K562 treated with DMSO at 1 percent for 4 hours (cell line): Measurements from ENCODE around the gene FLRT1. TPM values are rescaled to one million over a fixed set of nuclear protein-coding genes. Genes with fewer than 3 reads are reported as not detected.

Experiments
- total RNA-seq: library from RNA; unstranded; fragments of 300-600 nt; gene quantifications from 2 replicates; pipeline ENCODE4 v1.2.3, GENCODE V29; 2022; ENCODE audit not compliant: insufficient read depth

The FLRT1 gene, protein sequence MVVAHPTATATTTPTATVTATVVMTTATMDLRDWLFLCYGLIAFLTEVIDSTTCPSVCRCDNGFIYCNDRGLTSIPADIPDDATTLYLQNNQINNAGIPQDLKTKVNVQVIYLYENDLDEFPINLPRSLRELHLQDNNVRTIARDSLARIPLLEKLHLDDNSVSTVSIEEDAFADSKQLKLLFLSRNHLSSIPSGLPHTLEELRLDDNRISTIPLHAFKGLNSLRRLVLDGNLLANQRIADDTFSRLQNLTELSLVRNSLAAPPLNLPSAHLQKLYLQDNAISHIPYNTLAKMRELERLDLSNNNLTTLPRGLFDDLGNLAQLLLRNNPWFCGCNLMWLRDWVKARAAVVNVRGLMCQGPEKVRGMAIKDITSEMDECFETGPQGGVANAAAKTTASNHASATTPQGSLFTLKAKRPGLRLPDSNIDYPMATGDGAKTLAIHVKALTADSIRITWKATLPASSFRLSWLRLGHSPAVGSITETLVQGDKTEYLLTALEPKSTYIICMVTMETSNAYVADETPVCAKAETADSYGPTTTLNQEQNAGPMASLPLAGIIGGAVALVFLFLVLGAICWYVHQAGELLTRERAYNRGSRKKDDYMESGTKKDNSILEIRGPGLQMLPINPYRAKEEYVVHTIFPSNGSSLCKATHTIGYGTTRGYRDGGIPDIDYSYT
- total RNA-seq: 0.28 and 0.60 TPM in 2 replicates

GRCh38 chr11:64035576-64035975, at the start of gene FLRT1:
Gene FLRT1 (plus strand): TSS chr11:64035931. CDS start chr11:64116268, 80,337 bp downstream.

DNA sequence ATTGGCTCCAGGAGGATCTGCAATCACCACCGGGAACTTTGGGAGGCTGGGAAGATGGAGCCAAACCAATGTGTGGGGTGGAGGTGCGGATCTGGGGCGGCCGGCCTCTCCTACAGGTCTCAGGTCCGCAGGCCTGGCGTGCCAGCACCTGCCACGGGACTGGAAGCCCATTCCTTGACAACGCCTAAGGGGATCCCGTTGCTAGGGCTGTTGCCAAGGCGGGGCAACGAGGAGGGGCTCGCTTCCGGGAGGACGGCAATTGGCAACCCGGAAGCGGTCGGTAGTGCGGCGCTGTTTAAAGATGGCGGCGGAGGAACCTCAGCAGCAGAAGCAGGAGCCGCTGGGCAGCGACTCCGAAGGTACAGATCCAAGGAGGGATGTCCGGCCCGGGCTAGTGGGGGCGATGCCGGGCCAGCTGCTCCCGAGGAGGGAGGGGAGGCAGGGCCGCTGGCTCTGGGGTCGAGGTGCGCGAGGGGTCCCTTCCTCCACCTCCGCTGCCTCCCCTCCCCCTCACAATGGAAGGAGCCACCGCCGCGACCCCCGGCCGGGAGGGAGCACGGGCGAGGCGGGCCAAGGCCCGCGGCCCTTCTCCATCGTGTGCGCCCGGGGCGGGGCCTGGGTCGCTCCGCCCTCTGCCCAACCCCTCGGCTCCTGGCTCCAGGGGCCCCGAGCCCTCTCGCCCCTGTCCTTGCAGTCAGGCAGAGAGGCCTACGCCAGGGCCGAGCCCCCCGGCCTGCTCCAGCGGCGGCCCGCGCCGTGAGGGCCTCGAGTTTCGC, 49.4 kb upstream of the FLRT1 start, which contains the start of gene OTUB1:
Gene OTUB1 (plus strand): TSS at position 283 of the 776 bp plus-strand sequence. CDS start 19 bp downstream, at position 302.

Other genes starting within 250 kb of the FLRT1 start
- 36.8 and 41.5 TPM in 2 replicates for gene SPINDOC, start 222.5 kb upstream of the FLRT1 start, total RNA-seq
- gene MARK2, start 196.8 kb upstream of the FLRT1 start, total RNA-seq: 36.8 and 38.6 TPM in 2 replicates
- 3.0 and 4.9 TPM in 2 replicates for gene RCOR2, start 118.8 kb upstream of the FLRT1 start, total RNA-seq
- gene NAA40, start 96.9 kb upstream of the FLRT1 start, total RNA-seq: 9.7 and 16.5 TPM in 2 replicates
- gene COX8A, start 61.3 kb upstream of the FLRT1 start, total RNA-seq: 987 and 993 TPM in 2 replicates
- 72.2 and 80.7 TPM in 2 replicates for gene OTUB1, start 49.5 kb upstream of the FLRT1 start, total RNA-seq
- gene MACROD1, start 130.2 kb downstream of the FLRT1 start, total RNA-seq: 126 and 144 TPM in 2 replicates
- gene STIP1, start 150.2 kb downstream of the FLRT1 start, total RNA-seq: 278 and 310 TPM in 2 replicates
- 227 and 242 TPM in 2 replicates for gene FERMT3, start 170.8 kb downstream of the FLRT1 start, total RNA-seq
- gene TRPT1, start 190.3 kb downstream of the FLRT1 start, total RNA-seq: 29.0 and 32.8 TPM in 2 replicates
- gene NUDT22, start 190.3 kb downstream of the FLRT1 start, total RNA-seq: 68.2 and 78.4 TPM in 2 replicates
- gene DNAJC4, start 194.6 kb downstream of the FLRT1 start, total RNA-seq: 68.1 and 69.1 TPM in 2 replicates
- 119 and 133 TPM in 2 replicates for gene VEGFB, start 198.7 kb downstream of the FLRT1 start, total RNA-seq
- 112 and 126 TPM in 2 replicates for gene FKBP2, start 205.2 kb downstream of the FLRT1 start, total RNA-seq
- gene PPP1R14B, start 211.0 kb downstream of the FLRT1 start, total RNA-seq: 211 and 214 TPM in 2 replicates
- gene PLCB3, start 215.6 kb downstream of the FLRT1 start, total RNA-seq: 26.1 and 27.4 TPM in 2 replicates
- gene BAD, start 248.7 kb downstream of the FLRT1 start, total RNA-seq: 77.3 and 77.9 TPM in 2 replicates
- gene GPR137, start 249.9 kb downstream of the FLRT1 start, total RNA-seq: 38.8 and 45.2 TPM in 2 replicates